ENCODE measurements around the gene SLCO6A1. TPM values are rescaled to one million over a fixed set of nuclear protein-coding genes. Genes with fewer than 3 reads are reported as not detected.
"Not testable (repeated sequence)": the region's sequence is repeated elsewhere in the genome, so short reads cannot be mapped to it uniquely, and the experiment has no call there.

SLCO6A1 gene
- total RNA-seq, result not detected
- long read RNA-seq, result 0 reads

GRCh38 chr5:102498271-102499034, at the start of gene SLCO6A1:
Gene SLCO6A1 (minus strand): TSS chr5:102499001. CDS start chr5:102498844, 157 bp downstream.
- no peak for DNase-seq (ENCODE audit: low spot score)

DNA sequence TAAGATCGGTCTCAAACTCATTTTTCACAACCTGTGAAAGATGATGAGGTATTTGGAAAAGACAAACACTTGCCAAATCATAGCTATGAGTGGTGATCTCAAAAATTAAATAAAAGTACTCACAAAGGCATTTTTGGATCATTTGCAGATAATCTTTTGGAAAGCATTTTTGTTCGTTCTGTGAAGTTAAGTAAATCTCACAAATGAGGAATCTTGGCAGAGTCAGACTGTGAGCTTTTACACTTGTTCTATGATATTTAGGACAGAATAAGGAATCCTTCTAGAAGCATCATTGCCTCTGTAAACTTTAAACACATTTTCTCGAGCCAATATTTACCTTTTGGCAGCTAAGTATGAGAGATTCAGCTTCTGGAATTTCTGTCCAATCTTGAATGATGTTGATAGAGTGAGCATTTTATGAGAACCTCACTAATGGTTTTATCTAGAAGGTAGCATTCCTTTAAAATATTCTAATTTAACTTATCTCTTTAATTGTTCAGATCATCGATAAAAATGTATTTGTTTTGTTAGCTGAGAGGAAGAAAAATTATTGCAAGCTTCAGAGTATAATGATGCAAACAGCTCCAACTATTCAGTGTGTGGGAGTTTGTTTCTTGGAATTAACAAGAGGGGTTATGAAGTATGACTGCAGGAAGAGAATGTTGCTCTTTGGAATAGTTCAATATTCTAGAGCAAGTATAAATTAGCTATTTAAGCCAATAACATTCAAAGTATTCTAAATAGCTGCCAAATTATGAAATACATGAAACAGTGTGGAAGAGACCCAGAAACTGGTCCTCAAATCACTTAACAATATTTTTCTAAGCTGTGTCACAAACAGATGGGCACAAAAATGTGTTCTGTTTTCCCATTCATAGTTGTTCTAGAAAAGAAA, 48.6 kb upstream of the SLCO6A1 start:
- no peak for DNase-seq (ENCODE audit: low spot score)

DNA sequence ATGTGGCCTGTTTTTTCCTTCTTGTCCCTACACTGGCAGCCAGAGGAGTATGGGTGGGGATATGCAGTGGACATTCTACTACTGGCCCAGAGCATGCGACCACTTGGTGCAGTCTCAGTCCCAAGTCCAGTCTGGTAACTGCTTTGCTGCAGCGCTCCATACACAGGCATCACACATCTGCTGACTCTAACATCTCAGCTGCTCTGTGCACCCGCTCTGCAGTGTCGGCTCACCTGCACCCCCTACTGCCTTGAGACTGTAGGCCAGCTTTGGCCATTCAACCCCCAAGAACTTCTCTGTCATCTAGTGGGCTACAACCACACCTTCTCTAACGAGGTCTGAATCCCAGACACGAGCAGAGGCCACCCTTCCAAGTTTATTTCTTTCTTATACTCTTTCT, 46.4 kb upstream of the SLCO6A1 start:
- DNase-seq (ENCODE audit: low spot score), result no peak

GRCh38 chr5:102542057-102542456, 43.3 kb upstream of the SLCO6A1 start:
- DNase-seq (ENCODE audit: low spot score), result no peak

DNA sequence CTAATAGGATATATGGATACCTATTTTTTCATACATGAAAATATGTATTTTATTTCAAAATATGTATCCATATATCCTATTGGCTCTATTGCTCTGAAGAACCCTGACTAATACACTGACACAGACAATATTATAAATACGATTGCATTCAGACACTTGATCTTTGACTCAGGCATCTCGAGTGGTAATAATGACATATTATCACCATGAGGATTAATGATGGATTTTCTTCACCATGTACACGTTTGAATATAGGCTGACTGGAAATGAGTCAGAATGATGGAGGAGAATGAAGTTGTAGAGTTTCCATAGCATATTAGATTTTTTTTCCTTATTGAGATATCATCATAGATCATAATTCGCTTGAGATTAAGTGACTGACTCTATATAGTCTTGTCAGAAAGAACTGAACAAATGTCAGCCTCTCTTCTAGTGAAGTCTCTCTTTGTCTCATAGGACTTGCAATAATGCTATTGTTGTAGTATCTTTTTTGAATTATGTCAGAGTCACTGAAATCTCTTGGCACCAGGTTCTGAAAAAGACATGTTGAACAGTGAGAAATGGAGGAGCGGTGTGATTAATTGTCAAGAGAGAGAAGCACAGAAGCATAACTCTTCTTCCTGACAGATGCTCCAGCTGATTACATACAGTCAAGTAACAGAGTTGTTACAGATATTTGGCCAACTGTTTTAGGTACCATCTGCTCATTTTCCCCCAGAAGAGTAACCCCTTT, 41.4 kb upstream of the SLCO6A1 start:
- DNase-seq (ENCODE audit: low spot score), result no peak

DNA sequence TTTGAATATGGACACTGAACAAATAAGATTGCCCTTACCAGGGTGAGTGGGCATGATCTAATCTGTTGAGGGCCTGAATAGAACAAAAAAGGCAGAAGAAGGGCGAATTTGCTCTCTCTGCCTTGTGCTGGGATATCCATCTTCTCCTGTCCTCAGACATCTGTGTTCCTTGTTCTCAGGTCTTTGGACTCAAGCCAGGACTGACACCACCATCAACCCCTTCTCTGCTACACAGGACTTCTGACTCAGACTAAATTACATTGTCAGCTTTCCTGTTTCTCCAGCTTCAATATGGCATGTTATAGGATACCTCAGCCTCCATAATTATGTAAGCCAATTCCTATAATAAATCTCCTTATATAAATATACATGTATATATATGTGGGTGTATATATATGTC, 40.8 kb upstream of the SLCO6A1 start:
- DNase-seq (ENCODE audit: low spot score), result no peak

GRCh38 chr5:102537011-102537410, 38.2 kb upstream of the SLCO6A1 start:
- DNase-seq (ENCODE audit: low spot score), result no peak

GRCh38 chr5:102536323-102536928, 37.6 kb upstream of the SLCO6A1 start:
- no peak for DNase-seq (ENCODE audit: low spot score)

GRCh38 chr5:102532123-102532522, 33.3 kb upstream of the SLCO6A1 start:
- DNase-seq (ENCODE audit: low spot score), result no peak

DNA sequence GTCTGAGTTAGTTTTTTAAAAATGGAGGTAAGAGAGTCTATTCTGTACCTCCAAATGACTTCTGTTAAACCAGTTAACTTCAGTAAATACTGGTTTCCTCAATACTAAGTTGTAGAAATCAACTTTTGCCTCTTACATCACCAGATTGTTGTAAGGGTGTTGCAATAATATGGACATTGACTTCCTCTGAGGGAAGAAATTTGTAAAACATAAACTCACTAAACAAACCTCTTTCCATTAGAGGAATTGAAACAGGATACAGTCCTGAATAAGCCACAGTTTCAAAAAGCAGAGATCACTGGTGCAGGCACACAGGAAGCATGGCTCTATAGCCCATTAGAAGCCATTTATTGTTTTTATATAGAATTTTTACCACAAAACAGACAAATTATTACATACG, 32.7 kb upstream of the SLCO6A1 start:
- DNase-seq (ENCODE audit: low spot score), result no peak

DNA sequence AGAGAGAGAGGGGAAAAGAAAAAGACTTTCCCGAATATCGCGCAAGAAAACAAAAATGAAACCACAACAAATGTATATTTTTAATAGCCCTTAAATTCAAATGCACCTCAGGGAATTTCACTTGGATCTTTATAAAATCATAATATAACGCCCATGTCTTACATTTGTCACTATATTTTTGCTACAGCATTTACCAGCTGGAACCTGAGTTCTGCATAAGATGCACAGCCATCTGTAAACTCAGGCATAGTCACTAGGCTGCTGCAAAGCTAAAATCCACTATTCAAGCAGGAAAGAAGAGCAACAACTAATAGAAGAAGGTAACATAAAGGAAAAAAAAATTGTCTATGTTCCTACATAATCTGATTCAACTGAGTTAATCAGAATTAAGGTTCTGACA, 30.6 kb upstream of the SLCO6A1 start:
- DNase-seq (ENCODE audit: low spot score), result no peak

DNA sequence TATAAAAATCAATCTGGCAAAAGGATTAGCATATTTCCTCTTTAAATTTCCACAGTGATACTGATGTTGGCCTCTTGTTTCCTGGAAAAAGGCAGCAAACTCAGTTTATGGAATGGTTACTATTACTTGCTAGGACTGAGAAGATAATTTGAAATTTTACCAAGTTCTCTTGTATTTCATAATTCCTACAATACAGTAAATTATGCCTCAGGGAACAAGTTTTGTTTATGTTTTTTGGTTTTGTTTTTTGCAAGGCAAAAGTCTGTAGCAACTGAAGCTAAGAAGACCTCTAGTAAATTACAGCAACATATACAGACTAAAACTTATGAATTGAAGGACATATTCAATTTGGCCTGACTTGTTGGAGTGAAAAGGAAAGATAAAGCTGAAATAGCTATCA, 30.2 kb upstream of the SLCO6A1 start:
- DNase-seq (ENCODE audit: low spot score), result no peak

GRCh38 chr5:102528600-102528999, 29.8 kb upstream of the SLCO6A1 start:
- DNase-seq (ENCODE audit: low spot score), result no peak

- no peak for DNase-seq (ENCODE audit: low spot score)
Observed at GRCh38 chr5:102527547-102527946, 28.7 kb upstream of the SLCO6A1 start.

DNA sequence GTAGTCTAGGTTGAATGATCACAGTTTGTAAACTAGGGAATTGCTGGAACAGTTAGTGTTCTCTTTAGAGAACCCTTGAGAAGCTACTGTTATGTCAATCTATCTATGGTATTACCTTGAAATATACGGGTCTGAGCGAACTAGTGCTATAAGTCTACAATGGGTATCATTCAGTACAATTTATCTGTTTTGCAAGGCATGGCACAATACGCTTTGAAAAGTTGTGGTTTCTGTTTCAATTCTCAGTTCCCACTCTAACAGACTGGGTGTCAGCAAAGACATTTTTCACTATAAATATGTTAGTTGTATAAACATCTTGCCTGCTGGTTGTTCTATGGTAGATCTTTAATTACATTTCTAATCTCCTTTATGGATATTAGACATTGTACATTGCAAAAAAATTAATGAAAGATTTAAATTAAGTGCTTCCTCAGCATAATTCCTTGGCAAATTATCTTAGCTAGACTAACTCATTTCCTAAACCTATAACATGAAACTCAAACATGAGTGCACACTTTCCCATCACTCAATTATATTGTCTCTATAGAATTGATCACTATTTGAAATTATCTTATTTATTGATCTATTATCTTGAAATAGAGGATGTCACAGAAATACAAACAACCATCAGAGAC, 24.9 kb upstream of the SLCO6A1 start:
- no peak for DNase-seq (ENCODE audit: low spot score)

DNA sequence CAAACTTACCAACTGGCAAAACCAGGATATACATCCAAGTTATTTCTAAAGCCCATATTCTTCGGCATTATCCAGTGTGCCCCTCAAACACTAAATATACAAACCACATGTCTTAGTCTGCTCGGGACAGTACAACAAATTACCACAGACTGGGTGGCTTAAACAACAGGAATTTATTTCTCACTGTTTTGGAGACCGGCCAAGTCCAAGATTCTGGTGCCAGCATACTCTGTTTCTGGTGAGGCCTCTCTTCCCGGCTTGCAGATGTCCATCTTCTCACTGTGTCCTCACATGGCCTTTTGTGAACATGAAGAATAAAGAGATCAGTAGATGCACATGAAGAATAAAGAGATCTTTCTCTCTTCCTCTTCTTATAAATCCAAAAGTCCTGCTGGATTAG, 12.9 kb upstream of the SLCO6A1 start:
- no peak for DNase-seq (ENCODE audit: low spot score)

DNA sequence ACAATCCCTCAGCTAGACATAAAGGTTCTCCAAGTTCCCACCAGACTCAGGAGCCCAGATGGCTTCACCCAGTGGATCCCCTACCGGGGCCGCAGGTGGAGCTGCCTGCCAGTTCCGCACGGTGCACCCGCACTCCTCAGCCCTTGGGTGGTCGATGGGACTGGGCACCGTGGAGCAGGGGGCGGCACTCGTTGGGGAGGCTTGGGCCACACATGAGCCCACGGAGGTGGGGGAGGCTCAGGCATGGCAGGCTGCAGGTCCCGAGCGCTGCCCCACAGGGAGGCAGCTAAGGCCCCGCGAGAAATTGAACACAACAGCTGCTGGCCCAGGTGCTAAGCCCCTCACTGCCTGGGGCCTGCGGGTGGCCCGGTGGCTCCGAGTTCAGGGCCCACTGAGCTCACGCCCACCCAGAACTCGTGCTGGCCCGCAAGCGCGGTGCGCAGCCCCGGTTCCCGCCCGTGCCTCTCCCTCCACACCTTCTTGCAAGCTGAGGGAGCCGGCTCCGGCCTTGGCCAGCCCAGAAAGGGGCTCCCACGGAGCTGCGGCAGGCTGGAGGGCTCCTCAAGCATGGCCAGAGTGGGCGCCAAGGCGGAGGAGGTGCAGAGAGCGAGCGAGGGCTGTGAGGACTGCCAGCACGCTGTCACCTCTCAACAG, 7.4 kb downstream of the SLCO6A1 start:
- not testable (repeated sequence) for DNase-seq (ENCODE audit: low spot score)

GRCh38 chr5:102483736-102484135, 15.1 kb downstream of the SLCO6A1 start:
- DNase-seq (ENCODE audit: low spot score), result no peak

- DNase-seq (ENCODE audit: low spot score), result no peak
Observed at GRCh38 chr5:102481054-102481715, 17.6 kb downstream of the SLCO6A1 start.

- DNase-seq (ENCODE audit: low spot score), result no peak
Observed at GRCh38 chr5:102453716-102454115, 45.1 kb downstream of the SLCO6A1 start.

Measured in mesenteric fat pad (tissue), 1 donor.